ENCODE measurements around the gene MFSD12.
A peak's percentile ranks its signal among the peaks of the same experiment; 100 is the strongest.

Gene MFSD12

GRCh38 chr19:3500429-3501101 lies 56.8 kb downstream of the MFSD12 start, which contains the start of gene DOHH:
TSS of gene DOHH (minus strand) at chr19:3500674. CDS start at chr19:3496814, 3,860 bp downstream.
- no peak for TF ChIP-seq EZH2phosphoT487 (IDR thresholded peaks at IDR 0.05; ENCODE audit: borderline replicate concordance, low read length)
- TF ChIP-seq, protein P1, sequence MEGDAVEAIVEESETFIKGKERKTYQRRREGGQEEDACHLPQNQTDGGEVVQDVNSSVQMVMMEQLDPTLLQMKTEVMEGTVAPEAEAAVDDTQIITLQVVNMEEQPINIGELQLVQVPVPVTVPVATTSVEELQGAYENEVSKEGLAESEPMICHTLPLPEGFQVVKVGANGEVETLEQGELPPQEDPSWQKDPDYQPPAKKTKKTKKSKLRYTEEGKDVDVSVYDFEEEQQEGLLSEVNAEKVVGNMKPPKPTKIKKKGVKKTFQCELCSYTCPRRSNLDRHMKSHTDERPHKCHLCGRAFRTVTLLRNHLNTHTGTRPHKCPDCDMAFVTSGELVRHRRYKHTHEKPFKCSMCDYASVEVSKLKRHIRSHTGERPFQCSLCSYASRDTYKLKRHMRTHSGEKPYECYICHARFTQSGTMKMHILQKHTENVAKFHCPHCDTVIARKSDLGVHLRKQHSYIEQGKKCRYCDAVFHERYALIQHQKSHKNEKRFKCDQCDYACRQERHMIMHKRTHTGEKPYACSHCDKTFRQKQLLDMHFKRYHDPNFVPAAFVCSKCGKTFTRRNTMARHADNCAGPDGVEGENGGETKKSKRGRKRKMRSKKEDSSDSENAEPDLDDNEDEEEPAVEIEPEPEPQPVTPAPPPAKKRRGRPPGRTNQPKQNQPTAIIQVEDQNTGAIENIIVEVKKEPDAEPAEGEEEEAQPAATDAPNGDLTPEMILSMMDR (IDR thresholded peaks at IDR 0.05; ENCODE audit: low read depth, low read length, poor library complexity, severe bottlenecking): no peak
- H3K4me2 ChIP-seq (ENCODE audit: low read length): peak within 1 kb of the TSS; percentile 86
- no peaks in the 10 kb centered on the region for H3K27me3 ChIP-seq (ENCODE audit: control insufficient read depth, low read length)
- no peaks in the 10 kb centered on the region for H3K9me2 ChIP-seq (replicated peaks; ENCODE audit: control insufficient read depth, low read length)
- H3K79me2 ChIP-seq (ENCODE audit: control insufficient read depth, low read length): peaks cover 37% of the 10 kb centered on the region
- peak within 1 kb of the TSS; percentile 81 for H3K4me3 ChIP-seq (ENCODE audit: low read length)
- H3K4me1 ChIP-seq (ENCODE audit: control insufficient read depth, low read length): peaks cover 25% of the 10 kb centered on the region
- H3K9me3 ChIP-seq (ENCODE audit: control insufficient read depth, insufficient read depth, low read length): no peaks in the 10 kb centered on the region
- peak within 1 kb of the TSS; percentile 65 for H3K27ac ChIP-seq (ENCODE audit: low read depth, low read length)
- no peaks in the 10 kb centered on the region; the same call in 1 of the 2 replicates for H3F3A ChIP-seq (ENCODE audit: control insufficient read depth, insufficient read depth)
- no peaks in the 10 kb centered on the region for H4K20me1 ChIP-seq (ENCODE audit: control insufficient read depth, insufficient read depth, low read depth, low read length)
- H3K36me3 ChIP-seq (ENCODE audit: control insufficient read depth, low read length): peaks cover 14% of the 10 kb centered on the region

DNA sequence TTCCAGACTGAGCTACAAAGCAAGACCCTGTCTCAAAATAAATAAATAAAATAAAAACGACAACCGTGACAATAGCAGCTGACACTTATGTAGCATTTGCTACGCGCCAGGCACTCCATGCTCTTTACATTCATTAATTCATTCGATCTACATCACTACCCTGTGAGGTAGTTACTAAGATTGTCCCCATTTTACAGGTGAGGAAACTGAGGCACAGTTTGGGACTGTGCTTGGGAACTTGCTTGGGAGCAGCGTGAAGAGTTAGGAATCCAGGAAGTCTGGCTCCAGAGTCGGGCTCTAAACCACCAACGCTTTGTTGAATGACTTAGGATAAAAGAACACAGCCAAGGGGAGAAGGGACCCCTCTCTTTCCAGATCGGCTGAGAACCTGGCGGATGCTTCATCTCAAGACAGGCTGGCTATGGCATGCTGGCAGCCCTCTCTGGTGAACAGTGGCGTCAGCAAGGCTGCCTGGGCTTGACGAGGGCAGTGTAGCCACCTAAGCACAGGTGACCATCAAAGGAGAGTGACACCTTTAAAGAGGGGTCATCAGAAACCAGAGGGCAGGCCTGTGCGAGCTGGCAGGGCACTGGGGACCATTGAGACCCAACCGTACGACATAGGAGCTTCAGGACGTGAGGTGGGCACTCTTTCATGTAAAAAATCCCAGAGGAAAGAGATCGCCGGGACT lies 57.5 kb downstream of the MFSD12 start:
- Histone ChIP-seq H3K9me3 (ENCODE audit: control insufficient read depth, insufficient read depth, low read length) (no peaks in the 10 kb centered on the region), H3K4me2 (ENCODE audit: low read length) (peak overlapping the region; percentile 86), H3K27me3 (ENCODE audit: control insufficient read depth, low read length) (no peaks in the 10 kb centered on the region), H3K4me1 (ENCODE audit: control insufficient read depth, low read length) (peaks cover 18% of the 10 kb centered on the region), H3K36me3 (ENCODE audit: control insufficient read depth, low read length) (peaks cover 14% of the 10 kb centered on the region), H3K27ac (ENCODE audit: low read depth, low read length) (peak overlapping the region; percentile 65), H4K20me1 (ENCODE audit: control insufficient read depth, insufficient read depth, low read depth, low read length) (no peaks in the 10 kb centered on the region), H3K9me2 (replicated peaks; ENCODE audit: control insufficient read depth, low read length) (no peaks in the 10 kb centered on the region), H3K4me3 (ENCODE audit: low read length) (peak overlapping the region; percentile 81), H3F3A (ENCODE audit: control insufficient read depth, insufficient read depth) (no peaks in the 10 kb centered on the region; the same call in 1 of the 2 replicates), H3K79me2 (ENCODE audit: control insufficient read depth, low read length) (peaks cover 37% of the 10 kb centered on the region)
- no peak for TF ChIP-seq EZH2phosphoT487 (IDR thresholded peaks at IDR 0.05; ENCODE audit: borderline replicate concordance, low read length)
- TF ChIP-seq, protein P1 (IDR thresholded peaks at IDR 0.05; ENCODE audit: low read depth, low read length, poor library complexity, severe bottlenecking): no peak

DNA sequence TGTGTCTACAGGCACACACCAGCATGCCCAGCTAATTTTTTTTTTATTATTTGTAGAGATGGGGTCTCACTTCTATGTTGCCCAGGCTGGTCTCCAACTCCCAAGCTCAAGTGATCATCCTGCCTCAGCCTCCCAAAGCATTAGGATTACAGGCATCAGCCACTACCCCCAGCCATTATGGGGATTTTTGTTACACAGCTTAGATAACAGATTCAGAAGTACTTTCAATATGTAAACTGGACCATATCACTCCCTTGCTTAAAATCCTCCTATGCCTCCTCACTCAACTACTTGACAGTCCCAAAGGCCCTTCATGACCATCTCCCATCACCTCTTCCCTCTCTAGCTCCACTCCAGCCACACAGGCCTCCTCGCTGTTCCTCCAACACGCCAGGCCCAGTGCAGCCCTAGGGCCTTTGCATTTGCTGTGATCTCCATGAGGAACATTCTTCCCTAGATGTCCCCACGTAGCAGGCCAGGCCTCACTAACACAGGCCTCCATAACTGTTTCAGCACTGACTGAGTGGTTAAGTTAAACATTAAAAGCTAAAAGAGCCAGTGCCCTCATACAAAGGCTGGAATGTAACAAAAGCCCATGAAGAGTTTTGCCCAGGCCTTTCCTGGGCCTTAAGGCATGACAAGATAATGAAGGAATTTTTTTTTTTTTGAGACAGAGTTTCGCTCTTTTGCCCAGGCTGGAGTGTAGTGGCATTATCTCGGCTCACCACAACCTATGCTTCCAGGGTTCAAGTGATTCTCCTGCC lies 59.4 kb downstream of the MFSD12 start:
- no peak overlapping the region for H3K4me3 ChIP-seq (ENCODE audit: low read length)
- H3K79me2 ChIP-seq (ENCODE audit: control insufficient read depth, low read length): peaks cover 37% of the 10 kb centered on the region
- no peak for TF ChIP-seq EZH2phosphoT487 (IDR thresholded peaks at IDR 0.05; ENCODE audit: borderline replicate concordance, low read length)
- TF ChIP-seq, protein P1 (IDR thresholded peaks at IDR 0.05; ENCODE audit: low read depth, low read length, poor library complexity, severe bottlenecking): no peak
- H3K9me2 ChIP-seq (replicated peaks; ENCODE audit: control insufficient read depth, low read length): no peaks in the 10 kb centered on the region
- H3K36me3 ChIP-seq (ENCODE audit: control insufficient read depth, low read length): peaks cover 25% of the 10 kb centered on the region
- no peaks in the 10 kb centered on the region for H3K9me3 ChIP-seq (ENCODE audit: control insufficient read depth, insufficient read depth, low read length)
- H3K27me3 ChIP-seq (ENCODE audit: control insufficient read depth, low read length): no peaks in the 10 kb centered on the region
- H3K4me2 ChIP-seq (ENCODE audit: low read length): no peak overlapping the region
- H3K4me1 ChIP-seq (ENCODE audit: control insufficient read depth, low read length): peaks cover 15% of the 10 kb centered on the region
- no peaks in the 10 kb centered on the region for H3F3A ChIP-seq (ENCODE audit: control insufficient read depth, insufficient read depth)
- H3K27ac ChIP-seq (ENCODE audit: low read depth, low read length): no peak overlapping the region
- H4K20me1 ChIP-seq (ENCODE audit: control insufficient read depth, insufficient read depth, low read depth, low read length): no peaks in the 10 kb centered on the region
